Measurements from ENCODE around the gene GEMIN5. TPM values are rescaled to one million over a fixed set of nuclear protein-coding genes. Genes with fewer than 3 reads are reported as not detected.

GEMIN5 gene
- 18.4 and 21.7 TPM in 2 replicates for total RNA-seq

GRCh38 chr5:154937718-154938466 is at the start of gene GEMIN5:
Gene GEMIN5 (minus strand): TSS chr5:154938211. CDS start chr5:154938133, 78 bp downstream.

GRCh38 chr5:154940772-154941620 is 3.0 kb upstream of the GEMIN5 start, which contains the start of gene MRPL22:
Gene MRPL22 (plus strand): TSS chr5:154941073. CDS start chr5:154941111, 38 bp downstream.

GRCh38 chr5:154858297-154858971 is 79.6 kb downstream of the GEMIN5 start, which contains the start of gene CNOT8:
Gene CNOT8 (plus strand): TSS chr5:154858627. CDS start chr5:154863279, 4,652 bp downstream.

GRCh38 chr5:154850255-154851062 is 87.6 kb downstream of the GEMIN5 start, which contains the start of gene FAXDC2:
Gene FAXDC2 (minus strand): TSS chr5:154850603. CDS start chr5:154838178, 12,425 bp downstream.

Other genes starting within 250 kb of the GEMIN5 start
- gene LARP1, start 182.8 kb downstream of the GEMIN5 start, total RNA-seq: 84.2 and 90.8 TPM in 2 replicates
- 3.3 and 4.5 TPM in 2 replicates for gene FAXDC2, start 87.6 kb downstream of the GEMIN5 start, total RNA-seq
- 49.9 and 59.3 TPM in 2 replicates for gene CNOT8, start 79.6 kb downstream of the GEMIN5 start, total RNA-seq
- gene MRPL22, start 2.9 kb upstream of the GEMIN5 start, total RNA-seq: 26.4 and 28.0 TPM in 2 replicates
- gene KIF4B, start 75.5 kb upstream of the GEMIN5 start, total RNA-seq: under 0.01 and 0.12 TPM in 2 replicates

All from uterine smooth muscle cell (primary cell).